Fibroblast of mammary gland (primary cell): ENCODE data around the gene CCSER1.
"Not testable (repeated sequence)": the region's sequence is repeated elsewhere in the genome, so short reads cannot be mapped to it uniquely, and the experiment has no call there.

ENCODE experiments used
- DNase-seq: peaks from one replicate; pipeline ENCODE4 v3.0.0-alpha.2; 2010; ENCODE audit warnings: low read depth
- H3K4me3 ChIP-seq: 2 replicates; pipeline ENCODE4 v1.5.1; 2011; ENCODE audit warnings: low read depth, mild to moderate bottlenecking, low read length, moderate library complexity; ENCODE audit not compliant: control insufficient read depth
- CTCF ChIP-seq: conservative IDR thresholded peaks from 2 replicates; pipeline ENCODE4 v1.5.1; 2011; ENCODE audit warnings: low read depth, low read length, inconsistent platforms; ENCODE audit not compliant: control insufficient read depth, insufficient read depth

Gene CCSER1

DNA sequence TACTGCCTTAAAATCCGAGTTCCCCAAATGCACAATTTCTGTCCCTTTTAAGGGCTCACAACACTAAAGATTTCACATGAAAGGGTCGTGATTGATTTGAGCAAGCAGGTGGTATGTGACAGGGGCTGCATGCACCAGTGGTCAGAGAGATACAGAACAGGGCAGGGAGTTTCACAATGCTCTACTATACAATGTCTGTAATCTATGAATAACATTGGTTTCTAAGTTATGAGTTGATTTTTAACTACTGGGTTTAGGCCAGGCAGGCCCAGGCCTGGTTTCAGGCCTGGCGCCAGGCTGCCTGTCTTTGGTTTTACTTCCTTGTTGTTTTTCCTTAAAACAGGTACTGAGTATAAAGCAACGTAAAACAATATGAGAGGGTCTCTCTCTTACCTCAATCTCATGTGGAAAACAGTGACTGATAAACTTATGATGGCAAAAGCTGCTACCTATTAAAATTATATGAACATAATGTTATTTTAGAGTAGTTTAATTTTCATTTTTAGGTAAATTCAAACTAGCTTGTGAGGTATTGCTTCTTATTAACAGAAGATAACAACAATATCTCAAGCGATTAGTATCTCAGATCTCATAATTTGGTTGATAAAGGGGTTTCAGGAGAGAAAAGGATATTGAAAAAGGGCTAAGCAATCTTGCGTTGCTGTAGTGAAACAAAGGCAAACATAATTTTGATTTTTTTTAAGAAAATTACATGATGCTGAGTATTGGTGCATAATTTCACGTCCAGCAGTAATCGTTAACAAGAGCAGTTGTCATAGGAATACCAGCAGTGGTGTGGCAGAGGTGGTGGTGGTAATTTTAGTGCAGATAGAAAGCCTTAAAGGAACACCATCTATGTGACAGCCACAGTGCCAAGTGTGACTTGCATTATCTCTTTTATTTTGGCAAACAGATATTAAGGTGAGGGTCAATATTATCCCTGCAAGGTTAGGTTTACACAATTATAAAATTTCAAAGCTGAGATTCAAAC, 1232.1 kb downstream of the CCSER1 start:
- TF ChIP-seq CTCF, result no peak
- DNase-seq, result no peak
- no peak overlapping the region for H3K4me3 ChIP-seq

DNA sequence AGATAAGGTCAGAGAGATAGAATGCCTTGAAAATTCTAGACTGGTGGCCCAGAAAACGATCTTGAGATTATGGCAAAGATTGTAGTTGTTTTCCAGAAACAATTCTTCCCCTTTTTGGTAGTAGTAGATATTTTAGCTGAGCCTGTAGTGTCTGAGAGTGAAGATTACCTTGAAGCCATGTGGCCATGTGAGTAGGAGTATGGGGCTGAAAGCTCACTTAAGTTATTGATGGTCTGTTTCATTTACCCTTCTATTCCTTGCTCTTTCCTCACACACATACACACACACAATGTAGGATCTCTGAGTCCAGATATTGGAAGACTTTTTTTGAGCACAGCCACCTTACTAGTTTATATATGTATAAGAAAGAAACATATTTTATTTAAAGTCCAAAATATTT, 1234.9 kb downstream of the CCSER1 start:
- H3K4me3 ChIP-seq, result no peak overlapping the region
- TF ChIP-seq CTCF, result no peak
- DNase-seq, result no peak

DNA sequence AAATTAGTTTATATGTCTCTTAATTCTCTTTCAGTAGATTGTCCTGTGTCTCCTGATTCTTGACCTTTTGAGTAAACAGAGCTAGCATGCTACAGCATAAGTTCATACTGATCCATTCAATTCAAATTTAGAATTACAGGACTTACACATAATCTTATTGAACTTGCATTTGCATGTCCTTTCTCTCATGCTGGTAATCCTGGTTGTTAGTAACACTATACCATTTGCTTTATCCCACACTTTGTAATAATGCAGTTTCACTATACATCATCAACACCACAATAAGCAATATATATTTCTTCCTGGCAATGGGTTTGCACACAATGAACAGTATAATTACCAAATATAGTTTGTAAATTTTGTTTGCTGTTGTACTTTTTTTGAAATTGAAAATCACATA, 1239.4 kb downstream of the CCSER1 start:
- H3K4me3 ChIP-seq, result no peak overlapping the region
- TF ChIP-seq CTCF, result no peak
- DNase-seq, result no peak

- no peak for TF ChIP-seq CTCF
- DNase-seq, result no peak
- H3K4me3 ChIP-seq, result no peak overlapping the region
Observed at GRCh38 chr4:91369116-91369515, 1241.9 kb downstream of the CCSER1 start.

- no peak overlapping the region for H3K4me3 ChIP-seq
- no peak for DNase-seq
- no peak for TF ChIP-seq CTCF
Observed at GRCh38 chr4:91373546-91373945, 1246.4 kb downstream of the CCSER1 start.

GRCh38 chr4:91405431-91405830, 1278.2 kb downstream of the CCSER1 start:
- not testable (repeated sequence) for DNase-seq, H3K4me3 ChIP-seq

GRCh38 chr4:91422011-91422410, 1294.8 kb downstream of the CCSER1 start:
- no peak overlapping the region for H3K4me3 ChIP-seq
- TF ChIP-seq CTCF, result no peak
- no peak for DNase-seq
